NCI-H2227 (cell line): ENCODE results near the gene CBS.
"Not testable (repeated sequence)": the region's sequence is repeated elsewhere in the genome, so short reads cannot be mapped to it uniquely, and the experiment has no call there.

Experiments
- DNase-seq: peaks from one replicate; lab custom pipeline; 2025; ENCODE audit not compliant: unreplicated experiment; lab: John Stamatoyannopoulos, UW

CBS gene

GRCh38 chr21:43075170-43076022 is at the start of gene CBS:
Gene CBS, minus strand, starts transcription at chr21:43075835. Its CDS starts 3,642 bp downstream, at chr21:43072193.
- DNase-seq, result not testable (repeated sequence)

- DNase-seq, result not testable (repeated sequence)
Measured at GRCh38 chr21:43115956-43116355, 40.3 kb upstream of the CBS start.

- DNase-seq, result not testable (repeated sequence)
Measured at GRCh38 chr21:43114483-43114882, 38.8 kb upstream of the CBS start.

GRCh38 chr21:43109006-43109405 is 33.4 kb upstream of the CBS start:
- DNase-seq, result not testable (repeated sequence)

GRCh38 chr21:43108177-43108576 is 32.5 kb upstream of the CBS start:
- not testable (repeated sequence) for DNase-seq

GRCh38 chr21:43107794-43108137 is 32.1 kb upstream of the CBS start:
- not testable (repeated sequence) for DNase-seq

- not testable (repeated sequence) for DNase-seq
Measured at GRCh38 chr21:43106965-43107793, 31.5 kb upstream of the CBS start, which contains the start of gene U2AF1. Gene U2AF1, minus strand, starts transcription at chr21:43107570. Its CDS starts 76 bp downstream, at chr21:43107494.

GRCh38 chr21:43104642-43105041 is 29.0 kb upstream of the CBS start:
- not testable (repeated sequence) for DNase-seq

GRCh38 chr21:43102281-43102680 is 26.6 kb upstream of the CBS start:
- not testable (repeated sequence) for DNase-seq

GRCh38 chr21:43101676-43102075 is 26.0 kb upstream of the CBS start:
- DNase-seq, result not testable (repeated sequence)

- not testable (repeated sequence) for DNase-seq
Measured at GRCh38 chr21:43101000-43101399, 25.4 kb upstream of the CBS start.

GRCh38 chr21:43091979-43092614 is 16.5 kb upstream of the CBS start:
- DNase-seq, result not testable (repeated sequence)

- DNase-seq, result not testable (repeated sequence)
Measured at GRCh38 chr21:43090947-43091346, 15.3 kb upstream of the CBS start.

- DNase-seq, result not testable (repeated sequence)
Measured at GRCh38 chr21:43089463-43089862, 13.8 kb upstream of the CBS start.

GRCh38 chr21:43082587-43083300 is 7.1 kb upstream of the CBS start:
- DNase-seq, result not testable (repeated sequence)

GRCh38 chr21:43076643-43077042 is 1.0 kb upstream of the CBS start:
- DNase-seq, result not testable (repeated sequence)

GRCh38 chr21:43076023-43076637 is 495 bp upstream of the CBS start:
- not testable (repeated sequence) for DNase-seq

GRCh38 chr21:43074401-43075169 is 1.1 kb downstream of the CBS start:
- DNase-seq, result not testable (repeated sequence)

GRCh38 chr21:43072742-43073141 is 2.9 kb downstream of the CBS start:
- DNase-seq, result not testable (repeated sequence)
